GM12872 (cell line): ENCODE measurements around the gene PFKFB2.

Source experiments
- CTCF ChIP-seq: IDR thresholded peaks from 3 replicates; pipeline ENCODE4 v1.5.1; 2011; ENCODE audit warnings: low read depth, mild to moderate bottlenecking, low read length, moderate library complexity; ENCODE audit not compliant: insufficient read depth

Gene PFKFB2

DNA sequence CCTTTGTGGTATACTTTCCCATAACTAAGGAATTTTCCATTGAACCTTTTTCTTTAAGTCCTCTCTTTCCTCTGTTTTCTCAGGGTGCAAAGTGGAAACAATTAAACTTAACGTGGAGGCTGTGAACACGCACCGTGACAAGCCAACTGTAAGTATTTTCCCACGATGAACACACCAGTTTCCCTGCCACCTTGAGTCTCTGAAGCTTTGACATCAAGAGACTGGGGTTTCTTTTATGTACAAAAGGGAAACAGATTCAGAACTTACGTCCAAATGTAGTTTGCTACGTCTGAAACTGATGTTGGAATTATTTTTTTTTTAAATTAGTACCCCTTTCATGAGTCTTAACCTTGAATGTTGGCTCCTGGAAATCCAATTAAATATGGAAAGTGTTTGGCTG is 18.4 kb downstream of the PFKFB2 start:
- no peak for TF ChIP-seq CTCF

DNA sequence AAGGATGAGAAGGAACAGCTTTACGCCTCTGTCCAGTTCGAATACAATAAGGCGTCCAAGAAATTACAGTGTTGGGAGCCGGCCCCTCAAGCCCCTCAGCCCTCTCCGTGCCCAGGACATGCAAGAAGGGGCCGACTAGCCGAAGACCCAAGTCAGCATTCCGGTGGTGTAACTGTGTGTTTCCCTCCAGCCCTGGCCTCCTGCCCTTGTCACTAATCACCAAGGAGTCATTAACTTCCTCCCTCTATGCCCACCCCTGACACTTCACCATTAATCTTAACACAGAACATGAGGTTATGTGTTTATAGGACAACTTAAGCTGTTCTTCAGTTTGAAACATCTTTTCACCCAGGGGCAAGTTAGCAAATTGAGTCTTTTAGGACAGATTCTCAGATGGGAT is 19.2 kb downstream of the PFKFB2 start:
- TF ChIP-seq CTCF, result no peak

DNA sequence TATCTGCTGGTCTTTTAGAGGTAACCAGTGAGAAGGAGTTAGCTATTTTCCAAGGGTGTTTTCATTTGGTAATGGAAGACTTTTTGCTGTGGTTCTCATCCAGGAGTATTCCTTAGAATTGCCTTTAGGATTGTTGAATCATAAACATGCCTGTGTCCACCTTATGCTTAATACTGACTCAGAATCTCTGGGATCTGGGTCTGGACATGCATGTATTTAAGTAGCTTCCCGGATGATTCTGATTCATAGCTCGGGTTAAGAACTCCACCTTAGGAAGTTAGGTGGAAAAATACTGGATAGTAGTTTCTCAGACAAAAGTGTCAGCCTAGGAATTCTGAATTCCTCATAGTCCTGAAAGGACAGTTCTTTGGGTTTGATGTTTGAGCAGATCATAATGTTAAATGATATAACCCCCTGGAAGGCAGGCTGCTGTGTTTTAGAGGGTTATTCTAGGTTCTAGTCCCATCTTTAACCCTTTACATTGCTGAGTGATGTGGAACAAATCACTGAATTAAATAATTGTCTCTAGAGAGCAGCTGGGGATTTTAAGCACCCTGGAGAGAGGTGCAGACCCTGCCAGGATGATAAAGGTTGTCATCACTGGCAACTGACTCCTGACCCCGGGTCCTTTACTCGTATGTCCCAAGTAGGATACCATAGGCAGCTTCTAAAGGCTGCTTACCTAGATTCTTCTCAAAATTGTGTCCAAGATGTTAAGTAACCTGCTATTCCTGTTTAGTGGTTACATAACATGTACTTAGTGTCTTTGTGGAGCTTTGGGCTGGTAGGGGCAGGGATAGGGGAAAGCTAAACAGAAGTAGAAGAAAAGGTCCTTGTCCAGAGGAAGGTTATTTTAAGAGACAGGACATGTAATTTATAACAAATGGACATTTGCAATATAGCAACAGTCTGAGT is 21.1 kb downstream of the PFKFB2 start:
- TF ChIP-seq CTCF, result no peak

DNA sequence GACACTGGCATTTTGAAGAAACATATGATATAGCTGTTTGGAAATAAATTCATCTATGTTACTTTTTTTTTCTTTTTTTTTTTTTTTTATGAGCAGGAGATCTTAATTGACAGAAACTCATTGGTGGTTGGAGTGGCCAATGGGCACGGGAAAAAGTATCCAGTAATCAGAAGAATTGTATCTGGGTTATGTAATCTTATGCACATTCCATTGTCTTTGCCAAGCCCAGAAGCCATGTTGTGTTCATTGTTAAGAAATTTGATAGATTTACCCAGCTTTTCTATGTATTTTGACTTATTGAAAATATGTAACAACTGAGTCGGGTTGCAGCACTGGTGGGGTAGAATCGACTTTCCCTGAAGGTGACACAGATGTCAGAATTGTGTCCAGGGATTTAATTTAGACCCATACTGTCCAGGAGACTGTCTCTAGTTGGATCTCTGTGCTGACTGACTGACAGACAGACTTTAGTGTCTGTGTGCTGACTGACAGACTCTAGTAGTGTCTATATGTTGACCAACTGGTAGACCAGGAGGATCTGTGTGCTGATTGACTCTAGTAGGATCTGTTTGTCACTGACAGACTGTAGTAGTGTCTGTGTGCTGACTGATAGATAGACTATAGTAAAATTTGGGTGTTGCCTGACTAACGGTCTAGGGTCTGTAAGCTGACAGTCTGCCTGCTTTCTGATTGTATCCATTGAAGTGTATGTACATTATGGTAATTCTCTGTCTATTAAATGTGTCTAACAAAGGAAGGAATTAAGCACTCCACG is 23.3 kb downstream of the PFKFB2 start:
- no peak for TF ChIP-seq CTCF

DNA sequence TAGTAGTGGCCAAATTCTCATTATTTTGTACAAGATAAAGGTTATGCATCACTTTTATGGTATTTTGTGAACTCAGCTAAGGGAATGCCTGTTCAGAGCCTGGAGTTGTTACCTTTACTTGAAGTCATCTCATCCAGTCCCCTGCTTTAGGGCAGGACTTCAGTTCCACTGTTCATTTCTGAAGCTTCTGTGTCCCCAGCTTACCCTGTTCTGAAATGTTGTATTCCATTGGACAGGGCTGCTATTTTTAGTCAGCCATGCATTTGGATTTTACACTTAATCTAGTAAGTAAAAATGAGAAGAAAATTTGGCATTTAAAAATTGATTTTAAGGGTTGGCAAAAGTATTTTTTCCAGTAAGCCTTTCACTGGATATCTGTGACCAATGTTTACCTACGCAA is 23.9 kb downstream of the PFKFB2 start:
- no peak for TF ChIP-seq CTCF

- TF ChIP-seq CTCF, result peak; percentile 93
These were observed 24.6 kb downstream of the PFKFB2 start for GRCh38 chr1:207077470-207078377.

DNA sequence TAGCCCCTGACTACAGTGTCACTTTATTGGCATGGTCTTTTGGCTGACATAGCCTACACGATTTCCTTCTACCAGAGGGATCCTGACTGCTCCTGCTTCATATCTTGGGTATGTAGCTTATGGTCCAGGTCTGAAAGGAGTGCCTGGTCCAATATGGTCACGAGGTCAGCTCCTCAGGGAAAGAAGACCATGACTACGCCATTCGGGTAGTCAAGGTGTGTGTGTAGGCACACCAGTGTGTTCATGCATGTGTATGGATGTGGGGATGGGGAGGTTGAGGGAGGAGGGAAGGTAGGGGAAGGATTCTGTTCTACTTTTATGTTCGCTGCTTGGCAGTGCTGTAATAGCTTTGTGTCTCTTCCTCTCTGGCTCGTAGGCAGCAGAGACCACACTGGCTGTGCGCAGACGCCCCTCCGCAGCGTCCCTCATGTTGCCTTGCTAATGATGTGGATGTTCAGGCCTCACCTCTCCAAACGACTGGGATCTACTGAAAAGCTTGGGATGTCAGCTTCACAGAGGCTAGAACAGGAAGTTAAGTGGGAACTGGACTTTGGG is 25.6 kb downstream of the PFKFB2 start:
- TF ChIP-seq CTCF, result no peak
